HG02884 (cell line): Measurements from ENCODE around the gene IFT25.

Experiments
- ATAC-seq: cut with Tn5 transposase; IDR thresholded peaks from one replicate; pipeline ENCODE4 v1.9.1; 2021; ENCODE audit warnings: mild to moderate bottlenecking, moderate library complexity; ENCODE audit not compliant: unreplicated experiment

IFT25 gene

GRCh38 chr1:53930932-53931331 is 14.6 kb downstream of the IFT25 start:
- no peak for ATAC-seq

- no peak for ATAC-seq
These were observed 16.1 kb downstream of the IFT25 start for GRCh38 chr1:53929246-53929960.

GRCh38 chr1:53927376-53927881 is 18.1 kb downstream of the IFT25 start:
- ATAC-seq: no peak

GRCh38 chr1:53919675-53920066 is 25.8 kb downstream of the IFT25 start:
- no peak for ATAC-seq

GRCh38 chr1:53918343-53918742 is 27.2 kb downstream of the IFT25 start:
- ATAC-seq: no peak

GRCh38 chr1:53913352-53914033 is 32.0 kb downstream of the IFT25 start:
- no peak for ATAC-seq

GRCh38 chr1:53911442-53911841 is 34.1 kb downstream of the IFT25 start:
- no peak for ATAC-seq

- ATAC-seq: no peak
These were observed 35.6 kb downstream of the IFT25 start for GRCh38 chr1:53909946-53910345.

- no peak for ATAC-seq
These were observed 39.4 kb downstream of the IFT25 start for GRCh38 chr1:53906121-53906520.

GRCh38 chr1:53905509-53905908 is 40.0 kb downstream of the IFT25 start:
- ATAC-seq: no peak

GRCh38 chr1:53902235-53903138 is 43.0 kb downstream of the IFT25 start:
- ATAC-seq: no peak

- no peak for ATAC-seq
These were observed 45.8 kb downstream of the IFT25 start for GRCh38 chr1:53899708-53900107.

- no peak for ATAC-seq
These were observed 46.3 kb downstream of the IFT25 start for GRCh38 chr1:53899206-53899628.

- no peak for ATAC-seq
These were observed 48.8 kb downstream of the IFT25 start for GRCh38 chr1:53896635-53897229.

GRCh38 chr1:53895421-53895820 is 50.1 kb downstream of the IFT25 start:
- ATAC-seq: no peak

- no peak for ATAC-seq
These were observed 50.9 kb downstream of the IFT25 start for GRCh38 chr1:53894644-53895043.

- no peak for ATAC-seq
These were observed 51.4 kb downstream of the IFT25 start, which contains the start of gene DIO1 for GRCh38 chr1:53893999-53894636. Gene DIO1, plus strand, starts transcription at chr1:53894187. Its CDS starts 24 bp downstream, at chr1:53894211.

- ATAC-seq: no peak
These were observed 52.6 kb downstream of the IFT25 start for GRCh38 chr1:53892911-53893310.

GRCh38 chr1:53891678-53892077 is 53.8 kb downstream of the IFT25 start:
- no peak for ATAC-seq

- no peak for ATAC-seq
These were observed 54.5 kb downstream of the IFT25 start for GRCh38 chr1:53891018-53891417.
